Activated CD8-positive, alpha-beta memory T cell treated with anti-CD3 and anti-CD28 coated beads, Interleukin-2, amount 50 U/mL, for 24 hours (primary cell): ENCODE measurements around the gene SAYSD1.

Experiments
- DNase-seq: peaks from one replicate; pipeline ENCODE4 v3.0.0-alpha.2; 2020; ENCODE audit errors: extremely low read depth

SAYSD1 gene

GRCh38 chr6:39108041-39108839 is 6.7 kb downstream of the SAYSD1 start:
- no peak for DNase-seq

- DNase-seq = no peak
Observed at GRCh38 chr6:39107641-39108040, 7.3 kb downstream of the SAYSD1 start.

- DNase-seq = no peak
Observed at GRCh38 chr6:39107034-39107433, 8.0 kb downstream of the SAYSD1 start.

- no peak for DNase-seq
Observed at GRCh38 chr6:39104528-39104927, 10.5 kb downstream of the SAYSD1 start.

GRCh38 chr6:39102821-39103136 is 12.2 kb downstream of the SAYSD1 start:
- DNase-seq = no peak

GRCh38 chr6:39102071-39102820 is 12.7 kb downstream of the SAYSD1 start:
- no peak for DNase-seq

- DNase-seq = no peak
Observed at GRCh38 chr6:39100358-39100757, 14.6 kb downstream of the SAYSD1 start.

- no peak for DNase-seq
Observed at GRCh38 chr6:39095578-39095977, 19.4 kb downstream of the SAYSD1 start.

GRCh38 chr6:39093149-39093708 is 21.8 kb downstream of the SAYSD1 start:
- DNase-seq = no peak

GRCh38 chr6:39092124-39092523 is 22.9 kb downstream of the SAYSD1 start:
- no peak for DNase-seq

GRCh38 chr6:39091220-39091619 is 23.8 kb downstream of the SAYSD1 start:
- DNase-seq = no peak

- no peak for DNase-seq
Observed at GRCh38 chr6:39090036-39090435, 24.9 kb downstream of the SAYSD1 start.

GRCh38 chr6:39088331-39088730 is 26.7 kb downstream of the SAYSD1 start:
- no peak for DNase-seq

- DNase-seq = no peak
Observed at GRCh38 chr6:39087197-39087596, 27.8 kb downstream of the SAYSD1 start.

- DNase-seq = no peak
Observed at GRCh38 chr6:39086711-39087110, 28.3 kb downstream of the SAYSD1 start.

- DNase-seq = no peak
Observed at GRCh38 chr6:39086294-39086693, 28.7 kb downstream of the SAYSD1 start.

- no peak for DNase-seq
Observed at GRCh38 chr6:39085129-39085797, 29.7 kb downstream of the SAYSD1 start.

GRCh38 chr6:39084506-39084905 is 30.5 kb downstream of the SAYSD1 start:
- DNase-seq = no peak

GRCh38 chr6:39083231-39083634 is 31.8 kb downstream of the SAYSD1 start:
- no peak for DNase-seq

- no peak for DNase-seq
Observed at GRCh38 chr6:39082310-39082709, 32.7 kb downstream of the SAYSD1 start.

- DNase-seq = no peak
Observed at GRCh38 chr6:39080246-39080875, 34.6 kb downstream of the SAYSD1 start.
